T-cell (primary cell): ENCODE data around the gene PSME3. TPM values are rescaled to one million over a fixed set of nuclear protein-coding genes. Genes with fewer than 3 reads are reported as not detected.
"Not testable (repeated sequence)": the region's sequence is repeated elsewhere in the genome, so short reads cannot be mapped to it uniquely, and the experiment has no call there.

ENCODE experiments used
- ATAC-seq, 4 experiments: fragments of 200-7000 bp in 3 of 4; fragments of 150-1000 bp in 1 of 4; cut with Tn5 transposase; replicated peaks in 1 of 4; 1 replicate in 3 of 4; 2 replicates in 1 of 4; pipeline ENCODE4 v1.10.0; 2021; ENCODE audit warnings: moderate library complexity in 3 of 4, mild to moderate bottlenecking in 2 of 4, moderate number of reproducible peaks in 1 of 4
- CTCF ChIA-PET, 2 donors: fragments of 300-600 bp; sonication (Branson Sonifier 250); formaldehyde crosslinking; loops; one replicate each; lab custom pipeline; 2022; ENCODE audit warnings: antibody characterized with exemption in 2 of 2; lab: Charles Lee
- POLR2A ChIA-PET, 2 donors: fragments of 300-600 bp; sonication (Branson Sonifier 250); formaldehyde crosslinking; loops; one replicate each; lab custom pipeline; 2022; ENCODE audit warnings: antibody characterized with exemption in 2 of 2; lab: Charles Lee
- DNase-seq, 35 experiments: peaks; one replicate each; pipeline versions ENCODE4 v3.0.0 to v3.0.0-alpha.2; 2013 to 2023
- H3K27ac ChIP-seq: one replicate; pipeline ENCODE4 v1.5.1; 2013; ENCODE audit warnings: low read length
- H3K27me3 ChIP-seq, 2 experiments: replicated peaks in 1 of 2; 1 replicate in 1 of 2; 2 replicates in 1 of 2; pipeline versions ENCODE4 v1.6.1 to v1.7.0; 2013; ENCODE audit warnings: low read length in 1 of 2, mixed read lengths in 1 of 2; ENCODE audit not compliant: control insufficient read depth in 2 of 2, insufficient read depth in 2 of 2; ENCODE audit errors: extremely low read depth in 1 of 2
- H3K36me3 ChIP-seq, 2 donors: 1 replicate in 1 of 2; 2 replicates in 1 of 2; pipeline versions ENCODE4 v1.6.1 to v1.7.0; 2013; ENCODE audit warnings: low read length in 1 of 2; ENCODE audit not compliant: control insufficient read depth in 2 of 2, insufficient read depth in 1 of 2; ENCODE audit errors: extremely low read depth in 1 of 2
- H3K4me1 ChIP-seq, 2 experiments: 1 replicate in 1 of 2; 2 replicates in 1 of 2; pipeline versions ENCODE4 v1.6.1 to v1.7.0; 2013; ENCODE audit warnings: low read length in 2 of 2, mixed read lengths in 1 of 2; ENCODE audit not compliant: insufficient read depth in 2 of 2, control insufficient read depth in 1 of 2; ENCODE audit errors: extremely low read depth in 1 of 2
- H3K4me3 ChIP-seq, 2 donors: 1 replicate in 1 of 2; 2 replicates in 1 of 2; pipeline versions ENCODE4 v1.5.1 to v1.7.0; 2013; ENCODE audit warnings: mild to moderate bottlenecking in 2 of 2, low read length in 1 of 2, moderate library complexity in 1 of 2; ENCODE audit not compliant: control insufficient read depth in 1 of 2; ENCODE audit errors: extremely low read depth in 1 of 2
- H3K9me3 ChIP-seq: 2 replicates; pipeline ENCODE4 v1.7.0; 2013
- H3K27ac Mint-ChIP-seq, 2 donors: one replicate each; pipeline ENCODE4 v1.8.0; 2020 to 2021; ENCODE audit warnings: mild to moderate bottlenecking in 2 of 2, mixed read lengths in 2 of 2
- H3K27me3 Mint-ChIP-seq, 2 donors: one replicate each; pipeline ENCODE4 v1.8.0; 2021 to 2022; ENCODE audit warnings: mixed read lengths in 2 of 2
- H3K36me3 Mint-ChIP-seq: one replicate; pipeline ENCODE4 v1.8.0; 2021; ENCODE audit warnings: mixed read lengths
- H3K4me1 Mint-ChIP-seq, 3 donors: one replicate each; pipeline ENCODE4 v1.8.0; 2020 to 2022; ENCODE audit warnings: mixed read lengths in 3 of 3, mild to moderate bottlenecking in 1 of 3
- H3K4me3 Mint-ChIP-seq, 3 donors: one replicate each; pipeline ENCODE4 v1.8.0; 2020 to 2022; ENCODE audit warnings: mild to moderate bottlenecking in 3 of 3, mixed read lengths in 3 of 3, moderate library complexity in 3 of 3
- H3K9me3 Mint-ChIP-seq, 3 donors: one replicate each; pipeline ENCODE4 v1.8.0; 2020 to 2022; ENCODE audit warnings: mixed read lengths in 3 of 3
- WGBS: methylation state at CpG from one replicate; pipeline ENCODE4 v1.1.5; 2013; ENCODE audit warnings: missing lambda C conversion rate; ENCODE audit not compliant: insufficient coverage; 5-methylcytosine and 5-hydroxymethylcytosine counted together
- total RNA-seq, 35 experiments: library from RNA in 6 of 35; stranded (reverse) in 6 of 35; fragments of 120-200 nt in 1 of 35; gene quantifications; one replicate each; pipeline versions ENCODE4 v1.2.1 to v1.2.4 and lab custom pipeline; 2013 to 2026

PSME3 gene
- total RNA-seq, 5 donors from 2014 or later (not counting 1 experiment from before 2014, with no cell fraction given): 68.0 to 79.1 (median 77.2) TPM

- H3K9me3 Mint-ChIP-seq, ATAC-seq, H3K27ac ChIP-seq, H3K27ac Mint-ChIP-seq, H3K36me3 ChIP-seq, H3K4me3 ChIP-seq, H3K36me3 Mint-ChIP-seq, H3K4me1 Mint-ChIP-seq, POLR2A ChIA-PET, H3K9me3 ChIP-seq, DNase-seq, CTCF ChIA-PET, H3K4me3 Mint-ChIP-seq, H3K4me1 ChIP-seq: not testable (repeated sequence)
- H3K27me3 ChIP-seq: peaks cover 0 to 37% of the 10 kb centered on the region in 2 experiments
- no CpG with 5 or more reads among the region's 8 CpGs for WGBS
- H3K27me3 Mint-ChIP-seq: peaks cover 0 to 13% of the 10 kb centered on the region in 2 donors
Observed at GRCh38 chr17:42856093-42856492, 22.9 kb downstream of the PSME3 start.

DNA sequence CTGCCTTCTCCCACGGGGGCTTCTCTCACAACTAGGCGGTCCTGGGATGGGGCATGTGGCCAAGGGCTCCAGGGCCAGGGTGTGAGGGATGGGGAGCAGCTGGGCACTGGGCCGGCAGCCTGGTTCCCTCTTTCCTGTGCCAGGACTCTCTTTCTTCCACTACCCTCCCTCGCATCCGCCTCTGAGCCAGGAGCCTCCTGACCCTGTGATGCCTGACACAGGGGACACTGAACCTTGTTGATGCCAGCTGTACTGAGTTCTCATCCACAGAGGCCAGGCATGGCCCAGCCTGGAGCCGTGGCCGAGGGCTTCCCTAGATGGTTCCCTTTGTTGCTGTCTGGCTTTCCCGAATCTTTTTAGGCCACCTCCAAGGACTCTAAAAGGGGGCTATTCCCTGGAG lies 23.3 kb downstream of the PSME3 start:
- ATAC-seq, H3K36me3 ChIP-seq, DNase-seq, H3K4me1 ChIP-seq, CTCF ChIA-PET, H3K36me3 Mint-ChIP-seq, H3K4me1 Mint-ChIP-seq, H3K4me3 ChIP-seq, H3K9me3 ChIP-seq, H3K27ac Mint-ChIP-seq, POLR2A ChIA-PET, H3K4me3 Mint-ChIP-seq, H3K27ac ChIP-seq, H3K9me3 Mint-ChIP-seq: not testable (repeated sequence)
- peaks cover 0 to 13% of the 10 kb centered on the region in 2 donors for H3K27me3 Mint-ChIP-seq
- H3K27me3 ChIP-seq: peaks cover 0 to 38% of the 10 kb centered on the region in 2 experiments
- WGBS: 84% methylated on average over 6 of the region's 8 CpGs

DNA sequence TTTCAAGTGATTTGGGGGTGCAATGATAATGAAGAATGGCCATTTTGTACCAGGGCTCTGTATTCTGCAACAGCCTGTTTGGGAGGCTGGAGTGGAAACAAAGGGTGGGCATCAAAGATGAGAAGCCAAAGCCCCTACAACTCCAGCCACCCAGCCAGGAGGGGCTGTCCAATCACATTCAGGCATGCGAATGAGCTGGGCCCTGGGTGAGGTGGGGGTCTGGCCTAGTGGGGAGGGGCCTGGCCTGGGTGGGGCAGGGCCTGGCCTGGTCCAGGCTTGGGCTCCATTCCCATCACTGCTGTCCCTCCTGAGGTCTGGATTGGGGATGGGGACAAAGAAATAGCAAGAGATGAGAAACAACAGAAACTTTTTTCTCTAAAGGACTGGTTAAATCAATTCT lies 24.2 kb downstream of the PSME3 start:
- ChIA-PET CTCF (interaction anchor here in 1 of 2 donors (0.6 kb wide), 1 partner anchor 125 kb away, joined by 4 read pairs; no protein-coding TSS in a partner anchor), POLR2A (no interaction called here)
- Mint-ChIP-seq H3K4me1 (no peaks in the 10 kb centered on the region), H3K4me3 (no peak overlapping the region), H3K27me3 (peaks cover 0 to 13% of the 10 kb centered on the region in 2 donors), H3K36me3 (no peaks in the 10 kb centered on the region), H3K9me3 (no peaks in the 10 kb centered on the region), H3K27ac (no peak overlapping the region)
- Histone ChIP-seq H3K27me3 (peaks cover 0 to 36% of the 10 kb centered on the region in 2 experiments), H3K27ac (no peak overlapping the region), H3K4me3 (no peak overlapping the region), H3K36me3 (no peaks in the 10 kb centered on the region), H3K4me1 (no peaks in the 10 kb centered on the region), H3K9me3 (no peaks in the 10 kb centered on the region)
- DNase-seq (no peak), ATAC-seq (no peak)
- WGBS: no CpG with 5 or more reads among the region's 1 CpG

- ChIA-PET CTCF (no interaction called here), POLR2A (no interaction called here)
- Mint-ChIP-seq H3K27me3 (peaks cover 15 to 27% of the 10 kb centered on the region in 2 donors), H3K36me3 (no peaks in the 10 kb centered on the region), H3K4me3 (no peak overlapping the region), H3K9me3 (peaks cover 0 to 4% (median 0%) of the 10 kb centered on the region in 3 donors), H3K27ac (no peak overlapping the region), H3K4me1 (no peaks in the 10 kb centered on the region)
- Histone ChIP-seq H3K4me3 (no peak overlapping the region), H3K9me3 (no peaks in the 10 kb centered on the region), H3K4me1 (no peaks in the 10 kb centered on the region), H3K27ac (no peak overlapping the region), H3K36me3 (no peaks in the 10 kb centered on the region), H3K27me3 (peaks cover 0 to 28% of the 10 kb centered on the region in 2 experiments)
- WGBS: 86% methylated on average over 6 of the region's 7 CpGs
- no peak for DNase-seq
- ATAC-seq: no peak
Observed at GRCh38 chr17:42865638-42866094, 32.5 kb downstream of the PSME3 start.

DNA sequence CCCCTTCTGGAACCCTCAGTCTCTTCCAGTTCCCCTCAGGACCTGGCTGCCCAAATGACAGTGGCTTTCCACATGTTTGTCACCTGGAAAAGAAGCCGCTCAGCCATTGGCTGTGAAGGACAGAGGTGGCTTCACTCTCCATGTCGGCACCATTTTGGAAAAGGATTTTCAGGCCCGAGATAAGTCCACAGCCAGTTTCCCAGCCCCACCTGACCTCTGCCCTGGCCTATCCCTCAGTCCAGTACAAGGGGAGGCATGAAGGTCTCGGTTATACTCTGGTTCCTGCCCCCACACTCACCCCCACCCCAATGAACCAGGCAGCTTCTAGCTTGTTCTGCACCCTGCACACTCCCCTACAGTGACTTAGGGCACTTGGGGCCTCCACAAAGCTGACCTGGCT lies 33.0 kb downstream of the PSME3 start:
- Histone ChIP-seq H3K4me3 (no peak overlapping the region), H3K4me1 (no peaks in the 10 kb centered on the region), H3K9me3 (no peaks in the 10 kb centered on the region), H3K27me3 (peaks cover 0 to 30% of the 10 kb centered on the region in 2 experiments), H3K27ac (no peak overlapping the region), H3K36me3 (no peaks in the 10 kb centered on the region)
- peaks cover 15 to 27% of the 10 kb centered on the region in 2 donors for H3K27me3 Mint-ChIP-seq
- ChIA-PET CTCF (no interaction called here), POLR2A (no interaction called here)
- DNase-seq (no peak), ATAC-seq (no peak)
- H3K9me3 Mint-ChIP-seq: peaks cover 0 to 5% (median 0%) of the 10 kb centered on the region in 3 donors
- H3K4me3 Mint-ChIP-seq: no peak overlapping the region
- H3K27ac Mint-ChIP-seq: no peak overlapping the region
- 65% methylated on average over 3 of the region's 4 CpGs for WGBS
- H3K4me1 Mint-ChIP-seq: no peaks in the 10 kb centered on the region
- no peaks in the 10 kb centered on the region for H3K36me3 Mint-ChIP-seq

GRCh38 chr17:42866631-42867575 lies 33.7 kb downstream of the PSME3 start:
- no peak for ATAC-seq
- H3K4me1 Mint-ChIP-seq: no peaks in the 10 kb centered on the region
- H3K27ac Mint-ChIP-seq: no peak overlapping the region
- ChIA-PET POLR2A (no interaction called here), CTCF (no interaction called here)
- DNase-seq: no peak
- H3K27me3 Mint-ChIP-seq: peaks cover 19 to 27% of the 10 kb centered on the region in 2 donors
- 29% methylated on average over 1 of the region's 12 CpGs for WGBS
- Histone ChIP-seq H3K36me3 (no peaks in the 10 kb centered on the region), H3K27ac (no peak overlapping the region), H3K4me1 (no peaks in the 10 kb centered on the region), H3K27me3 (peaks cover 0 to 31% of the 10 kb centered on the region in 2 experiments), H3K4me3 (no peak overlapping the region), H3K9me3 (no peaks in the 10 kb centered on the region)
- peaks cover 0 to 5% (median 0%) of the 10 kb centered on the region in 3 donors for H3K9me3 Mint-ChIP-seq
- no peak overlapping the region for H3K4me3 Mint-ChIP-seq
- H3K36me3 Mint-ChIP-seq: no peaks in the 10 kb centered on the region
